GM23338 (cell line): ENCODE measurements around the gene CDK7. TPM values are rescaled to one million over a fixed set of nuclear protein-coding genes. Genes with fewer than 3 reads are reported as not detected.

ENCODE experiments used
- ATAC-seq: fragments of 200-7000 bp; cut with Tn5 transposase; 3 replicates; pipeline ENCODE4 v1.9.1; 2020
- DNase-seq: peaks from one replicate; pipeline ENCODE4 v3.0.0-alpha.2; 2015; ENCODE audit warnings: low spot score
- H2AFZ ChIP-seq: fragments of 200-600 bp; sonication (generic); 2 replicates; pipeline ENCODE4 v1.8.0; 2016; ENCODE audit warnings: antibody characterized with exemption, mild to moderate bottlenecking, moderate library complexity
- H3F3A ChIP-seq: fragments of 200-600 bp; sonication (generic); replicated peaks from 2 replicates; pipeline ENCODE4 v1.8.0; 2017; ENCODE audit warnings: antibody characterized with exemption, mixed run types, low read depth
- H3K27ac ChIP-seq: fragments of 200-600 bp; sonication (generic); 2 replicates; pipeline ENCODE4 v1.6.1; 2016; ENCODE audit warnings: low read depth
- H3K27me3 ChIP-seq: fragments of 200-600 bp; sonication (generic); 2 replicates; pipeline ENCODE4 v1.8.0; 2016; ENCODE audit warnings: mild to moderate bottlenecking, mixed run types, moderate library complexity; ENCODE audit not compliant: insufficient read depth
- H3K36me3 ChIP-seq: fragments of 200-600 bp; sonication (generic); 2 replicates; pipeline ENCODE4 v1.8.0; 2016; ENCODE audit warnings: mild to moderate bottlenecking; ENCODE audit not compliant: insufficient read depth
- H3K4me1 ChIP-seq: fragments of 200-600 bp; sonication (generic); 2 replicates; pipeline ENCODE4 v1.8.0; 2016; ENCODE audit warnings: mild to moderate bottlenecking, moderate library complexity; ENCODE audit not compliant: insufficient read depth
- H3K4me2 ChIP-seq: fragments of 200-600 bp; sonication (generic); 2 replicates; pipeline ENCODE4 v1.7.1; 2017; ENCODE audit warnings: mixed run types
- H3K4me3 ChIP-seq: fragments of 200-600 bp; sonication (generic); 2 replicates; pipeline ENCODE4 v1.6.1; 2016; ENCODE audit warnings: mixed run types
- H3K79me2 ChIP-seq: fragments of 200-600 bp; sonication (generic); replicated peaks from 2 replicates; pipeline ENCODE4 v1.8.0; 2017; ENCODE audit warnings: mild to moderate bottlenecking; ENCODE audit not compliant: insufficient read depth
- H3K9me2 ChIP-seq: fragments of 200-600 bp; sonication (generic); 2 replicates; pipeline ENCODE4 v1.8.0; 2017; ENCODE audit not compliant: insufficient read depth
- H4K20me1 ChIP-seq: fragments of 200-600 bp; sonication (generic); replicated peaks from 2 replicates; pipeline ENCODE4 v1.8.0; 2017; ENCODE audit warnings: mild to moderate bottlenecking; ENCODE audit not compliant: insufficient read depth
- H3K27ac Mint-ChIP-seq: 2 replicates; pipeline ENCODE4 v1.8.0; 2020; ENCODE audit warnings: inconsistent platforms, mild to moderate bottlenecking, moderate library complexity, mixed read lengths
- H3K27me3 Mint-ChIP-seq: 3 replicates; pipeline ENCODE4 v1.8.0; 2022; ENCODE audit warnings: low read depth, mild to moderate bottlenecking, moderate library complexity, mixed read lengths, inconsistent platforms; ENCODE audit not compliant: insufficient read depth, poor library complexity
- H3K36me3 Mint-ChIP-seq: 3 replicates; pipeline ENCODE4 v1.8.0; 2021; ENCODE audit warnings: low read depth, mild to moderate bottlenecking, inconsistent platforms, moderate library complexity, mixed read lengths
- H3K4me1 Mint-ChIP-seq: 3 replicates; pipeline ENCODE4 v1.8.0; 2020; ENCODE audit warnings: mild to moderate bottlenecking, inconsistent platforms, mixed read lengths
- H3K4me3 Mint-ChIP-seq: 3 replicates; pipeline ENCODE4 v1.8.0; 2021; ENCODE audit warnings: moderate library complexity, mild to moderate bottlenecking, inconsistent platforms, mixed read lengths
- H3K9me3 Mint-ChIP-seq: 3 replicates; pipeline ENCODE4 v1.8.0; 2020; ENCODE audit warnings: moderate library complexity, mild to moderate bottlenecking, inconsistent platforms, mixed read lengths
- JUNB ChIP-seq: IDR thresholded peaks from one replicate; pipeline ENCODE4 v1.6.1; 2016; ENCODE audit warnings: antibody characterized with exemption; ENCODE audit not compliant: unreplicated experiment
- NANOG ChIP-seq: IDR thresholded peaks from 2 replicates; pipeline ENCODE4 v1.6.1; 2016; ENCODE audit warnings: antibody characterized with exemption, borderline replicate concordance
- ZNF331 ChIP-seq: fragments of 250-450 bp; sonication (Bioruptor Pico); IDR thresholded peaks from 2 replicates; pipeline ENCODE4 v1.5.0; 2020; ENCODE audit warnings: low read depth, mild to moderate bottlenecking, moderate library complexity
- polyA plus RNA-seq: library from polyadenylated mRNA; unstranded; fragments of >200 nt; fragmentation: Nextera tagmentation; extraction: Ambion mirVana; gene quantifications from 2 replicates; pipeline ENCODE4 v1.2.1, GENCODE V29; 2016
- total RNA-seq: library from RNA; depleted of rRNA; stranded (reverse); fragments of >200 nt; shearing (Covaris generic); gene quantifications from 2 replicates; pipeline ENCODE4 v1.2.3, GENCODE V29; 2014
- TF ChIP-seq, protein P1 (sequence below), 2 experiments: fragments of 200-600 bp in 1 of 2; sonication (generic) in 1 of 2; conservative IDR thresholded peaks; 2 replicates each; pipeline versions ENCODE4 v1.5.1 to v1.6.1; 2016 to 2017; ENCODE audit warnings: antibody characterized with exemption in 2 of 2, low read depth in 2 of 2, mild to moderate bottlenecking in 2 of 2, moderate library complexity in 1 of 2
- TF ChIP-seq, protein P2 (sequence below): fragments of 250-450 bp; sonication (Bioruptor Pico); IDR thresholded peaks from 2 replicates; pipeline ENCODE4 v1.5.0; 2020; ENCODE audit warnings: mild to moderate bottlenecking, moderate library complexity
- TF ChIP-seq, protein P3 (sequence below): IDR thresholded peaks from one replicate; pipeline ENCODE4 v1.6.1; 2018; ENCODE audit warnings: antibody characterized with exemption; ENCODE audit not compliant: unreplicated experiment

CDK7 gene
- total and polyA plus RNA-seq, 2 experiments from 2014 or later, result 78.4 to 80.7 TPM

GRCh38 chr5:69279517-69279916, 44.8 kb downstream of the CDK7 start:
- Histone ChIP-seq H3K27me3 (no peaks in the 10 kb centered on the region), H2AFZ (no peak overlapping the region), H3K79me2 (no peaks in the 10 kb centered on the region; the same call in 1 of the 2 replicates), H3K9me2 (no peaks in the 10 kb centered on the region), H3K4me1 (0 out of 2 replicates have a peak, but pooled peaks cover 3% of the 10 kb centered on the region), H4K20me1 (no peaks in the 10 kb centered on the region), H3K36me3 (peaks cover 13% of the 10 kb centered on the region), H3K27ac (0 out of 2 replicates have a peak overlapping the region, but pooled peaks have one; percentile 8), H3K4me2 (no peak overlapping the region), H3K4me3 (no peak overlapping the region), H3F3A (0 out of 2 replicates have a peak, but pooled peaks cover 6% of the 10 kb centered on the region)
- peak overlapping the region; percentile 84 for H3K27ac Mint-ChIP-seq
- H3K27me3 Mint-ChIP-seq, result peaks cover 7% of the 10 kb centered on the region
- peaks cover 8% of the 10 kb centered on the region; the same call in 2 of the 3 replicates for H3K4me1 Mint-ChIP-seq
- no peak overlapping the region for H3K4me3 Mint-ChIP-seq
- H3K36me3 Mint-ChIP-seq, result peaks cover 43% of the 10 kb centered on the region; the same call in 2 of the 3 replicates
- DNase-seq, result no peak
- no peak for ATAC-seq
- H3K9me3 Mint-ChIP-seq, result no peaks in the 10 kb centered on the region
- TF ChIP-seq, protein P1, sequence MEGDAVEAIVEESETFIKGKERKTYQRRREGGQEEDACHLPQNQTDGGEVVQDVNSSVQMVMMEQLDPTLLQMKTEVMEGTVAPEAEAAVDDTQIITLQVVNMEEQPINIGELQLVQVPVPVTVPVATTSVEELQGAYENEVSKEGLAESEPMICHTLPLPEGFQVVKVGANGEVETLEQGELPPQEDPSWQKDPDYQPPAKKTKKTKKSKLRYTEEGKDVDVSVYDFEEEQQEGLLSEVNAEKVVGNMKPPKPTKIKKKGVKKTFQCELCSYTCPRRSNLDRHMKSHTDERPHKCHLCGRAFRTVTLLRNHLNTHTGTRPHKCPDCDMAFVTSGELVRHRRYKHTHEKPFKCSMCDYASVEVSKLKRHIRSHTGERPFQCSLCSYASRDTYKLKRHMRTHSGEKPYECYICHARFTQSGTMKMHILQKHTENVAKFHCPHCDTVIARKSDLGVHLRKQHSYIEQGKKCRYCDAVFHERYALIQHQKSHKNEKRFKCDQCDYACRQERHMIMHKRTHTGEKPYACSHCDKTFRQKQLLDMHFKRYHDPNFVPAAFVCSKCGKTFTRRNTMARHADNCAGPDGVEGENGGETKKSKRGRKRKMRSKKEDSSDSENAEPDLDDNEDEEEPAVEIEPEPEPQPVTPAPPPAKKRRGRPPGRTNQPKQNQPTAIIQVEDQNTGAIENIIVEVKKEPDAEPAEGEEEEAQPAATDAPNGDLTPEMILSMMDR (conservative IDR thresholded peaks at IDR 0.05; ENCODE audit: low read depth in 2 of 2), result no peak

DNA sequence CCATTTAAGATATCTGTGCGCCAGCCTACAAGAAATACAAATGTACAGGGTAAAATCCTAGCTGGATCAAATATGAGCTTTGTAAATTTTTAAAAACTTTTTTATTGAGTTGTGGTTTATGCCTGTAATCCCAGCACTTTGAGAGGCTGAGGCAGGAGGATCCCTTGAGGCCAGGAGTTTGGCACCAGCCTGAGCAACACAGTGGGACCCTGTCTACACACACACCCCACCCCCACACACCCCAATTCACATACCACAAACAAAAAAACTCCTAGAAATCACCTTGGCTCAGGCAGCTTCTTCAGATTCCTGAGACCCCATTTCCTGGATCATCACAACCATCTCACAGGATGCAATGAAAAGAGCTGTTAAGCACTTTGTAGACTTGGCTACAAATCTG, 46.4 kb downstream of the CDK7 start:
- peak; percentile 55; the same call in 2 of the 3 replicates for ATAC-seq
- peaks cover 8% of the 10 kb centered on the region; the same call in 2 of the 3 replicates for H3K4me1 Mint-ChIP-seq
- H3K36me3 Mint-ChIP-seq, result peaks cover 34% of the 10 kb centered on the region; the same call in 2 of the 3 replicates
- Histone ChIP-seq H3K9me2 (no peaks in the 10 kb centered on the region), H3K36me3 (peaks cover 13% of the 10 kb centered on the region), H3K79me2 (no peaks in the 10 kb centered on the region; the same call in 1 of the 2 replicates), H3F3A (0 out of 2 replicates have a peak, but pooled peaks cover 6% of the 10 kb centered on the region), H3K27ac (peak overlapping the region; percentile 8; the same call in 1 of the 2 replicates), H3K4me2 (peak overlapping the region; percentile 38; the same call in 1 of the 2 replicates), H3K4me3 (no peak overlapping the region), H4K20me1 (no peaks in the 10 kb centered on the region), H2AFZ (no peak overlapping the region), H3K27me3 (no peaks in the 10 kb centered on the region), H3K4me1 (0 out of 2 replicates have a peak, but pooled peaks cover 3% of the 10 kb centered on the region)
- DNase-seq, result peak; percentile 49
- TF ChIP-seq NANOG (no peak), JUNB (no peak), ZNF331 (CRISPR knock-in tag) (no peak)
- TF ChIP-seq, protein P1 (conservative IDR thresholded peaks at IDR 0.05; ENCODE audit: low read depth in 2 of 2), result no peak
- TF ChIP-seq, protein P2, sequence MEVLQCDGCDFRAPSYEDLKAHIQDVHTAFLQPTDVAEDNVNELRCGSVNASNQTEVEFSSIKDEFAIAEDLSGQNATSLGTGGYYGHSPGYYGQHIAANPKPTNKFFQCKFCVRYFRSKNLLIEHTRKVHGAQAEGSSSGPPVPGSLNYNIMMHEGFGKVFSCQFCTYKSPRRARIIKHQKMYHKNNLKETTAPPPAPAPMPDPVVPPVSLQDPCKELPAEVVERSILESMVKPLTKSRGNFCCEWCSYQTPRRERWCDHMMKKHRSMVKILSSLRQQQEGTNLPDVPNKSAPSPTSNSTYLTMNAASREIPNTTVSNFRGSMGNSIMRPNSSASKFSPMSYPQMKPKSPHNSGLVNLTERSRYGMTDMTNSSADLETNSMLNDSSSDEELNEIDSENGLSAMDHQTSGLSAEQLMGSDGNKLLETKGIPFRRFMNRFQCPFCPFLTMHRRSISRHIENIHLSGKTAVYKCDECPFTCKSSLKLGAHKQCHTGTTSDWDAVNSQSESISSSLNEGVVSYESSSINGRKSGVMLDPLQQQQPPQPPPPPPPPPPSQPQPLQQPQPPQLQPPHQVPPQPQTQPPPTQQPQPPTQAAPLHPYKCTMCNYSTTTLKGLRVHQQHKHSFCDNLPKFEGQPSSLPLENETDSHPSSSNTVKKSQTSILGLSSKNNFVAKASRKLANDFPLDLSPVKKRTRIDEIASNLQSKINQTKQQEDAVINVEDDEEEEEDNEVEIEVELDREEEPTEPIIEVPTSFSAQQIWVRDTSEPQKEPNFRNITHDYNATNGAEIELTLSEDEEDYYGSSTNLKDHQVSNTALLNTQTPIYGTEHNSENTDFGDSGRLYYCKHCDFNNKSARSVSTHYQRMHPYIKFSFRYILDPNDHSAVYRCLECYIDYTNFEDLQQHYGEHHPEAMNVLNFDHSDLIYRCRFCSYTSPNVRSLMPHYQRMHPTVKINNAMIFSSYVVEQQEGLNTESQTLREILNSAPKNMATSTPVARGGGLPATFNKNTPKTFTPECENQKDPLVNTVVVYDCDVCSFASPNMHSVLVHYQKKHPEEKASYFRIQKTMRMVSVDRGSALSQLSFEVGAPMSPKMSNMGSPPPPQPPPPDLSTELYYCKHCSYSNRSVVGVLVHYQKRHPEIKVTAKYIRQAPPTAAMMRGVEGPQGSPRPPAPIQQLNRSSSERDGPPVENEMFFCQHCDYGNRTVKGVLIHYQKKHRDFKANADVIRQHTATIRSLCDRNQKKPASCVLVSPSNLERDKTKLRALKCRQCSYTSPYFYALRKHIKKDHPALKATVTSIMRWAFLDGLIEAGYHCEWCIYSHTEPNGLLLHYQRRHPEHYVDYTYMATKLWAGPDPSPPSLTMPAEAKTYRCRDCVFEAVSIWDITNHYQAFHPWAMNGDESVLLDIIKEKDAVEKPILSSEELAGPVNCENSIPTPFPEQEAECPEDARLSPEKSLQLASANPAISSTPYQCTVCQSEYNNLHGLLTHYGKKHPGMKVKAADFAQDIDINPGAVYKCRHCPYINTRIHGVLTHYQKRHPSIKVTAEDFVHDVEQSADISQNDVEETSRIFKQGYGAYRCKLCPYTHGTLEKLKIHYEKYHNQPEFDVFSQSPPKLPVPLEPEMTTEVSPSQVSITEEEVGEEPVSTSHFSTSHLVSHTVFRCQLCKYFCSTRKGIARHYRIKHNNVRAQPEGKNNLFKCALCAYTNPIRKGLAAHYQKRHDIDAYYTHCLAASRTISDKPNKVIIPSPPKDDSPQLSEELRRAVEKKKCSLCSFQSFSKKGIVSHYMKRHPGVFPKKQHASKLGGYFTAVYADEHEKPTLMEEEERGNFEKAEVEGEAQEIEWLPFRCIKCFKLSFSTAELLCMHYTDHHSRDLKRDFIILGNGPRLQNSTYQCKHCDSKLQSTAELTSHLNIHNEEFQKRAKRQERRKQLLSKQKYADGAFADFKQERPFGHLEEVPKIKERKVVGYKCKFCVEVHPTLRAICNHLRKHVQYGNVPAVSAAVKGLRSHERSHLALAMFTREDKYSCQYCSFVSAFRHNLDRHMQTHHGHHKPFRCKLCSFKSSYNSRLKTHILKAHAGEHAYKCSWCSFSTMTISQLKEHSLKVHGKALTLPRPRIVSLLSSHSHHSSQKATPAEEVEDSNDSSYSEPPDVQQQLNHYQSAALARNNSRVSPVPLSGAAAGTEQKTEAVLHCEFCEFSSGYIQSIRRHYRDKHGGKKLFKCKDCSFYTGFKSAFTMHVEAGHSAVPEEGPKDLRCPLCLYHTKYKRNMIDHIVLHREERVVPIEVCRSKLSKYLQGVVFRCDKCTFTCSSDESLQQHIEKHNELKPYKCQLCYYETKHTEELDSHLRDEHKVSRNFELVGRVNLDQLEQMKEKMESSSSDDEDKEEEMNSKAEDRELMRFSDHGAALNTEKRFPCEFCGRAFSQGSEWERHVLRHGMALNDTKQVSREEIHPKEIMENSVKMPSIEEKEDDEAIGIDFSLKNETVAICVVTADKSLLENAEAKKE (CRISPR knock-in tag), result no peak
- TF ChIP-seq, protein P3, sequence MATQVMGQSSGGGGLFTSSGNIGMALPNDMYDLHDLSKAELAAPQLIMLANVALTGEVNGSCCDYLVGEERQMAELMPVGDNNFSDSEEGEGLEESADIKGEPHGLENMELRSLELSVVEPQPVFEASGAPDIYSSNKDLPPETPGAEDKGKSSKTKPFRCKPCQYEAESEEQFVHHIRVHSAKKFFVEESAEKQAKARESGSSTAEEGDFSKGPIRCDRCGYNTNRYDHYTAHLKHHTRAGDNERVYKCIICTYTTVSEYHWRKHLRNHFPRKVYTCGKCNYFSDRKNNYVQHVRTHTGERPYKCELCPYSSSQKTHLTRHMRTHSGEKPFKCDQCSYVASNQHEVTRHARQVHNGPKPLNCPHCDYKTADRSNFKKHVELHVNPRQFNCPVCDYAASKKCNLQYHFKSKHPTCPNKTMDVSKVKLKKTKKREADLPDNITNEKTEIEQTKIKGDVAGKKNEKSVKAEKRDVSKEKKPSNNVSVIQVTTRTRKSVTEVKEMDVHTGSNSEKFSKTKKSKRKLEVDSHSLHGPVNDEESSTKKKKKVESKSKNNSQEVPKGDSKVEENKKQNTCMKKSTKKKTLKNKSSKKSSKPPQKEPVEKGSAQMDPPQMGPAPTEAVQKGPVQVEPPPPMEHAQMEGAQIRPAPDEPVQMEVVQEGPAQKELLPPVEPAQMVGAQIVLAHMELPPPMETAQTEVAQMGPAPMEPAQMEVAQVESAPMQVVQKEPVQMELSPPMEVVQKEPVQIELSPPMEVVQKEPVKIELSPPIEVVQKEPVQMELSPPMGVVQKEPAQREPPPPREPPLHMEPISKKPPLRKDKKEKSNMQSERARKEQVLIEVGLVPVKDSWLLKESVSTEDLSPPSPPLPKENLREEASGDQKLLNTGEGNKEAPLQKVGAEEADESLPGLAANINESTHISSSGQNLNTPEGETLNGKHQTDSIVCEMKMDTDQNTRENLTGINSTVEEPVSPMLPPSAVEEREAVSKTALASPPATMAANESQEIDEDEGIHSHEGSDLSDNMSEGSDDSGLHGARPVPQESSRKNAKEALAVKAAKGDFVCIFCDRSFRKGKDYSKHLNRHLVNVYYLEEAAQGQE, result no peak
- H3K9me3 Mint-ChIP-seq, result no peaks in the 10 kb centered on the region
- no peak overlapping the region for H3K4me3 Mint-ChIP-seq
- peaks cover 7% of the 10 kb centered on the region for H3K27me3 Mint-ChIP-seq
- 0 out of 2 replicates have a peak overlapping the region, but pooled peaks have one; percentile 71 for H3K27ac Mint-ChIP-seq
